ENCODE data around the gene PLEKHB2.
A peak's percentile ranks its signal among the peaks of the same experiment; 100 is the strongest.
"Not testable (repeated sequence)": the region's sequence is repeated elsewhere in the genome, so short reads cannot be mapped to it uniquely, and the experiment has no call there.

Gene PLEKHB2

GRCh38 chr2:131105156-131105949, at the start of gene PLEKHB2:
TSS of gene PLEKHB2 (plus strand) at chr2:131105336. CDS start at chr2:131120942, 15,606 bp downstream.
- H3K9me3 Mint-ChIP-seq: no peaks in the 10 kb centered on the region
- peak within 1 kb of the TSS; percentile 95 to 98 for H3K4me3 Mint-ChIP-seq
- ATAC-seq (replicated peaks): peak; percentile 78 to 85
- H3K4me1 Mint-ChIP-seq: peaks cover 21 to 42% of the 10 kb centered on the region in 2 donors
- H3K36me3 Mint-ChIP-seq: peaks cover 10 to 18% of the 10 kb centered on the region in 2 donors
- H3K27me3 Mint-ChIP-seq: no peaks in the 10 kb centered on the region
- H3K27ac Mint-ChIP-seq: peak within 1 kb of the TSS; percentile 97
- DNase-seq: peak; percentile 95

- peaks cover 53 to 75% of the 10 kb centered on the region in 2 donors for H3K36me3 Mint-ChIP-seq
- DNase-seq: no peak
- H3K27ac Mint-ChIP-seq: no peak overlapping the region
Measured at GRCh38 chr2:131056204-131056931, 48.8 kb upstream of the PLEKHB2 start.

DNA sequence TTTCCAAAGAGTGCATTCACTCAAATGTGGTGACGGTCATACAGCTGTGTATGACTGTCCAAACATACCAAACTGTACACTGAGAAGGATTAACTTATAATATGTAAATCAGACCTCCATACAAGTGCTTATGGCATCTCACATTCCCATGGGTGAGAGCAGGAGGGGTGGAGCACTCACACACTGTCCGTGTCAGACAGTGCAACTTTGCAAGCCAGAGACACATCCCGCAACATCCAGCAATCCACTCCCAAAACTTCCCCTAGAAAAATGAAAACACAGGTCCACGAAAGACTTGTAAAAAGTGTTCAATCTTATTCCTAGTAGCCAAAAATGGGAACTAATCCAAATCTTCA, 48.2 kb upstream of the PLEKHB2 start:
- Mint-ChIP-seq H3K27me3 (no peaks in the 10 kb centered on the region), H3K4me1 (peaks cover 11 to 24% of the 10 kb centered on the region in 2 donors), H3K36me3 (peaks cover 51 to 75% of the 10 kb centered on the region in 2 donors), H3K9me3 (no peaks in the 10 kb centered on the region), H3K4me3 (no peak overlapping the region), H3K27ac (peak overlapping the region; percentile 47)
- ATAC-seq (replicated peaks): no peak
- DNase-seq: no peak

More at GRCh38 chr2:131056204-131056931, 48.8 kb upstream of the PLEKHB2 start:
- Mint-ChIP-seq H3K9me3 (no peaks in the 10 kb centered on the region), H3K4me3 (no peak overlapping the region), H3K4me1 (peaks cover 9 to 18% of the 10 kb centered on the region in 2 donors), H3K27me3 (no peaks in the 10 kb centered on the region)
- no peak for ATAC-seq (replicated peaks)

- Mint-ChIP-seq H3K4me1 (peaks cover 13 to 27% of the 10 kb centered on the region in 2 donors), H3K4me3 (no peak overlapping the region), H3K27ac (no peak overlapping the region), H3K27me3 (no peaks in the 10 kb centered on the region), H3K9me3 (no peaks in the 10 kb centered on the region), H3K36me3 (peaks cover 45 to 70% of the 10 kb centered on the region in 2 donors)
- ATAC-seq (replicated peaks) (no peak), DNase-seq (no peak)
Measured at GRCh38 chr2:131058214-131058843, 46.8 kb upstream of the PLEKHB2 start.

DNA sequence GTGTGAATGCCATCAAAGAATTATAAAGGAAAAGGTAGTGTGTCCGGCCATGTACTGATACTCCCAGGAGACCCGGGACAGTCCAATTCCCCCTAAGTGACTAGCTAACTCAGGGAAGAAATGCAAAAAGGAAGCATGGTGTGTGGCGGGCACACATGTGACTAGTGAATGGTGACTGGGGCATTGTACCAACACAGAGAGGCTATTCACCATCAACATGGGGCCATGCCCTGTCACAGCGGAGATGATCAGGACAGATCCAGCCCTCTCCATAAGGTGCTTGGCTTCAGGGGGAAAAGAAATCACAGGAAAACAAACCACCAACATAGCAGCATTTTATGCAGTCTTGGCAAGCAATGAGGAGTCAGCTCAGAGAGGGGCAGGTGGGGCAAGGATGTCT, 46.2 kb upstream of the PLEKHB2 start:
- peaks cover 47 to 69% of the 10 kb centered on the region in 2 donors for H3K36me3 Mint-ChIP-seq
- no peak for DNase-seq
- peaks cover 15 to 27% of the 10 kb centered on the region in 2 donors for H3K4me1 Mint-ChIP-seq

DNA sequence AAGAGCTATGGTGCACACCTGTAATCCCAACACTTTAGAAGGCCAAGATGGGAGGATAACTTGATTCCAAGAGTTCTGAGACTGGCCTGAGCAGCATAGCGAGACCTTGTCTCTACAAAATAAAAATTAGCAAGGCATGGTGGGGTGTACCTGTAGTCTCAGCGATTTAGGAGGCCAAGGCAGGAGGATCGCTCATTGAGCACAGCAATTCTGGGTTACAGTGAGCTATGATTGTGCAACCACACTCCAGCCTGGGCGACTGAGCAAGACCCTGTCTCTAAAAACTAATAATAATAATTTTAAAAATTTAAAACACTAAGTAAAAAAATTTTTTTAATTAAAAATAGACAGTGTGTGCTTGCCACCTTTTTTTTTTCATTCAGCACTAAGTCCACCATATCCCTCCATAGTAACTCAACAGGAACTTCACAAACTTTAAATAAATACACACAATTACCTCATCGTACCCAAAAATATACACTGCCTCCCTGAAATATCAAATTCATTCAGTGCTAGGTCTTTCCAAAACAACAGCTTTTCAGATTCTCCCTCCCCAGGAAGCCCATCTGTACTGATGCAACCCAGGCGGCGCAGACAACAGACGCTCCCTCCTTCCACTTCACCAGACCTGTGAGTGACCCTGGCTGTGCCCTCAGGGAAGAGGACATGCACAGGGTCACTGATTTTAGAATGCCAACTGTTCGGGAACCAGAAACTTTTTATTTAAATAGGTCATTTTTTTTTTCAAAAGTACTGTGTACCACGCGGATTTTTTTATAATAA, 41.4 kb upstream of the PLEKHB2 start:
- DNase-seq: no peak
- H3K27me3 Mint-ChIP-seq: no peaks in the 10 kb centered on the region
- ATAC-seq (replicated peaks): no peak
- peaks cover 45 to 66% of the 10 kb centered on the region in 2 donors for H3K36me3 Mint-ChIP-seq
- H3K4me3 Mint-ChIP-seq: no peak overlapping the region
- H3K4me1 Mint-ChIP-seq: peaks cover 23 to 40% of the 10 kb centered on the region in 2 donors
- no peaks in the 10 kb centered on the region for H3K9me3 Mint-ChIP-seq
- no peak overlapping the region for H3K27ac Mint-ChIP-seq

More for the DNA sequence above, 46.2 kb upstream of the PLEKHB2 start:
- H3K4me3 Mint-ChIP-seq: no peak overlapping the region
- ATAC-seq (replicated peaks): no peak
- no peak overlapping the region for H3K27ac Mint-ChIP-seq
- H3K27me3 Mint-ChIP-seq: no peaks in the 10 kb centered on the region
- H3K9me3 Mint-ChIP-seq: no peaks in the 10 kb centered on the region

DNA sequence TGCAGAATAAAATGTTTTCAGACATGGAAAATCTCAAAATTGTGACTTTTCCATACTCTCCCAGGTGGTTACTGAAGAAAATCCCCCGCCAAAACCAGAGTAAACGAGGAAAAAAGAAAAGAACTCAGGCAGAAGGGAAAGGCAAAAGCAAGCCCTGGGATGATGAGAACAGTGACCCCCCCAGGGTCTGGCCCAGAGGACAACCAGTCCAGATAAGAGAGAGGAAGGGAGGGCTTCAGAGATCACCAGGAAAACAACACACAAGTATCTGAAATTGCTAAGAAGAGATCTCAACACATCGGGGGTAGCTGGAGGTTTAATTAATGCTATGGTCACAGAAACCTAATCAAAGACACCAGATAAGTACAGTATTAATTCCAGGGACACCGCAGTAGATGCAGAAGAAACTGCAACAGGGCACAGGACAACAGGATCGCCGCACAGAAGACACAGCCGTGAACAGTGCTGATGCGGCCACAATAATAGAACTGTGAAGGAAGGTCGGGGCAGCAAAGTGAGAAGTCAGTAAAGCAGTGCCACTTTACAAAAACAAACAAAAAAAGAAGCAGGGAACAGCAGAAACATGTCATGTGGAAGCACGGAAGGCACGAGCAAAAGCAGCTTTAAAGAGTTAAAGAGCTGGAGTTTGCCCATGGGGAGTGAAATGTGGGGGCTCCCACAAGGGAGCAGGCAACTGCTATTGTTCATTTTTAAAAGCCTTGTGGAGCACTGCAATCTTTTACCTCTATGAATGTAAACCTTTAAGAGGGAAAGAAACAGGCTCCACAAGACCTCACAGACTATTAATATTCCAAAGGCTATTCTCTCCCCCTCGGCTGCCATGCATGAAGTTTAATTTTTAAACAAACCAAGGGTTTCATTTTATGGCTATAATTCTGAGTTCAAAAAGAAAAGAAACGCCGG, 40.3 kb upstream of the PLEKHB2 start:
- peaks cover 49 to 69% of the 10 kb centered on the region in 2 donors for H3K36me3 Mint-ChIP-seq
- H3K4me1 Mint-ChIP-seq: peaks cover 20 to 34% of the 10 kb centered on the region in 2 donors
- no peak overlapping the region for H3K27ac Mint-ChIP-seq
- DNase-seq (no peak), ATAC-seq (replicated peaks) (no peak)
- no peaks in the 10 kb centered on the region for H3K9me3 Mint-ChIP-seq
- H3K27me3 Mint-ChIP-seq: no peaks in the 10 kb centered on the region
- no peak overlapping the region for H3K4me3 Mint-ChIP-seq

- Mint-ChIP-seq H3K36me3 (peaks cover 49 to 66% of the 10 kb centered on the region in 2 donors), H3K9me3 (no peaks in the 10 kb centered on the region), H3K4me1 (peaks cover 18 to 24% of the 10 kb centered on the region in 2 donors), H3K27ac (peak overlapping the region; percentile 6), H3K27me3 (no peaks in the 10 kb centered on the region), H3K4me3 (no peak overlapping the region)
- ATAC-seq (replicated peaks): no peak
- DNase-seq: no peak
Measured at GRCh38 chr2:131067465-131068125, 37.5 kb upstream of the PLEKHB2 start.

DNA sequence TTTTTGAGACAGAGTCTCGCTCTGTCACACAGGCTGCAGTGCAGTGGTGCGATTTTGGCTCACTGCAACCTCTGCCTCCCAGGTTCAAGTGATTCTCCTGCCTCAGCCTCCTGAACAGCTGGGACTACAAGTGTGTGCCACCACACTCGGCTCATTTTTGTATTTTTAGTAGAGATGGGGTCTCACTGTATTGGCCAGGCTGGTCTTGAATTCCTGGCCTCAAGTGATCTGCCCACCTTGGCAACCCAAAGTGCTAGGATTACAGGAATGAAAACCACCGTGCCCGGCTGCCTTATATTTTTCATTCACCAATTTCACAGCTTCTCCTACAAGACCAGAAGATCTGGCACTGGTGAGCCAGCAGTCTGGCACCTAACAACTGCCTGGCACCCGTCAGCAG, 37.0 kb upstream of the PLEKHB2 start:
- DNase-seq; H3K9me3 Mint-ChIP-seq; ATAC-seq (replicated peaks); H3K4me3 Mint-ChIP-seq; H3K27me3 Mint-ChIP-seq: not testable (repeated sequence)
- peaks cover 18 to 24% of the 10 kb centered on the region in 2 donors for H3K4me1 Mint-ChIP-seq
- peak overlapping the region; percentile 14 for H3K27ac Mint-ChIP-seq
- H3K36me3 Mint-ChIP-seq: peaks cover 48 to 64% of the 10 kb centered on the region in 2 donors

- Mint-ChIP-seq H3K27ac (peak overlapping the region; percentile 20), H3K36me3 (peaks cover 46 to 65% of the 10 kb centered on the region in 2 donors), H3K4me1 (peaks cover 16 to 36% of the 10 kb centered on the region in 2 donors)
- not testable (repeated sequence) for ATAC-seq (replicated peaks); H3K27me3 Mint-ChIP-seq; H3K4me3 Mint-ChIP-seq; H3K9me3 Mint-ChIP-seq; DNase-seq
Measured at GRCh38 chr2:131075578-131075977, 29.6 kb upstream of the PLEKHB2 start.

GRCh38 chr2:131076707-131077106, 28.4 kb upstream of the PLEKHB2 start:
- no peak overlapping the region for H3K4me3 Mint-ChIP-seq
- DNase-seq (no peak), ATAC-seq (replicated peaks) (no peak)
- H3K27me3 Mint-ChIP-seq: no peaks in the 10 kb centered on the region
- peaks cover 52 to 68% of the 10 kb centered on the region in 2 donors for H3K36me3 Mint-ChIP-seq
- H3K4me1 Mint-ChIP-seq: peaks cover 16 to 47% of the 10 kb centered on the region in 2 donors
- no peaks in the 10 kb centered on the region for H3K9me3 Mint-ChIP-seq
- H3K27ac Mint-ChIP-seq: no peak overlapping the region

DNA sequence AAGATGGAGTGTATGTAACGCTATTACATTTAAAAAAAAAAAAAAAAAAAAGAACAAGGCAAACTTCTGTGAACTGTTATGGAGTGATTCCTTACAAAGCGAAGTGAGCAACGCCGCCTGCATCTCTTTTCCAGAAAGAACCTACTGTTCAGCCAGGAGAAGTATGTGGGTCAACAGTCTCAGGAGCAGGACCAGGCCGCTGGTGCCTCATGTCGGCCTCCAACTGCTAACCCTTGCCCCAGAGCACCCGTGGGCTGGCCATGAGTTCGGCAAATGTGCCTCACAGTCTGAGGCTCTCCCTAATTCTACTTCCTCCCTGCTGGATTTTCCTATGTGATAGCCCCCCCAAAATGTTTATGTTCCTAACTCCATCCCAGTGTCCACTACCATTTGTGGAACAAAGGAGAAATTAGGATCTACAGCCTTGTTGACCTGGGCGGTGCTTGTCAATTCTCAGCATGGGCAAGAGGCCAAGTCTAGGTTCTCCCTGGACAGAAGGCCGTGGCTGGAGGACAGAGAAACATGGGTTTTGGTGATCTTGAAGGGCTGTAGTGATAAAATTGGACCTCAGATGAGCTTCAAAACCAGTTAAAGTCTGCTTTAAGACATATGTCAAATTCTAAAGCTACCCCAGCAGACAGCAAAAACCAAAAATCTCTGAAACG, 27.8 kb upstream of the PLEKHB2 start:
- Mint-ChIP-seq H3K36me3 (peaks cover 53 to 68% of the 10 kb centered on the region in 2 donors), H3K4me3 (no peak overlapping the region), H3K4me1 (peaks cover 18 to 51% of the 10 kb centered on the region in 2 donors), H3K27me3 (no peaks in the 10 kb centered on the region), H3K9me3 (no peaks in the 10 kb centered on the region), H3K27ac (no peak overlapping the region)
- ATAC-seq (replicated peaks): no peak
- DNase-seq: no peak
